Measurements from ENCODE around the gene GSDMA. TPM values are rescaled to one million over a fixed set of nuclear protein-coding genes. Genes with fewer than 3 reads are reported as not detected.

The GSDMA gene
- total and polyA plus RNA-seq, 12 donors, result 0.06 to 1.3 (median 0.42) TPM; not detected in 6

- WGBS, 2 donors, result 60 to 66% methylated on average over 22 of the region's 22 CpGs
- ATAC-seq, result peak in 4 of 8 donors; percentile 0 to 2 (median 1)
- H3K4me1 ChIP-seq, result peaks cover 0 to 31% (median 11%) of the 10 kb centered on the region in 9 donors
- no peaks in the 10 kb centered on the region for H3K27me3 ChIP-seq
- no peak for TF ChIP-seq CTCF (IDR thresholded peaks at IDR 0.05)
- DNase-seq, result peak; percentile 30 to 34
- peak overlapping the region in 8 of 10 donors; percentile 19 to 70 (median 58) for H3K27ac ChIP-seq
- H3K4me3 ChIP-seq, result peak overlapping the region in 9 of 10 donors; percentile 12 to 56 (median 42)
- H3K36me3 ChIP-seq, result no peaks in the 10 kb centered on the region
- intact Hi-C loops (cut with DNase I), result loop anchor here in 4 of 10 donors (2.0 to 10.0 kb wide), 4 partner anchors 17 to 197 kb away; partner anchors contain the start of genes LRRC3C (in 1 of the 4) and ORMDL3 (in 1 of the 4)
- H3K9me3 ChIP-seq, result no peaks in the 10 kb centered on the region
These were observed 10.7 kb upstream of the GSDMA start for GRCh38 chr17:39951924-39952679.

GRCh38 chr17:39952680-39953470 is 9.9 kb upstream of the GSDMA start:
- Histone ChIP-seq H3K9me3 (no peaks in the 10 kb centered on the region), H3K27ac (peak overlapping the region in 9 of 10 donors; percentile 54 to 76 (median 63)), H3K36me3 (no peaks in the 10 kb centered on the region), H3K27me3 (no peaks in the 10 kb centered on the region), H3K4me3 (peak overlapping the region in 9 of 10 donors; percentile 35 to 56 (median 51)), H3K4me1 (peaks cover 0 to 31% (median 11%) of the 10 kb centered on the region in 9 donors)
- intact Hi-C loops (cut with DNase I), result loop anchor here in 4 of 10 donors (1.0 to 10.0 kb wide), 5 partner anchors 18 to 198 kb away; partner anchors contain the start of genes LRRC3C (in 1 of the 4), ORMDL3 (in 1 of the 4) and PSMD3 (in 1 of the 4)
- 1 to 2% methylated on average over 34 to 48 of the region's 55 CpGs for WGBS, 2 donors
- ATAC-seq (peak; percentile 91 to 96 (median 94)), DNase-seq (peak; percentile 99 to 100)
- TF ChIP-seq CTCF (IDR thresholded peaks at IDR 0.05), result no peak

DNA sequence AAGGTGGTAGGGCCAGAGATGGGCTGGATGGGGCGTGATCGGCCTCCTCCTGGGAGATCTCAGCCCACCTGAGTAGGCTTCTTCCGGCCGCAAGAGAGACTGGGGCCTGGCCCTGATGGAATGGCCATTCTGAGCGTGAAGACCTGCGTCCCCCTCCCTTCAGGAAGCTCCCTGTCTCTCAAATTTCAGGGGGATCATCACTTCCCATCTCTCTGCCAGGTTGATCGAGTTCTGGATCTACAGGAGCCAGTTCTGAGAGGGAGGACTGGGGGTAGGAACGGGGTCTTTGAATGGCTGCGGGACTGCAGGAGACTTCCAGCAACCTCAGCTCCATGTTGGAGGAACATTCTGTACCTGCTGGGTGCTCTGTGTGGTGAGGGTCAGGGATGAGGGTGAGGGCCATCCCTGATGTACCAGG is 9.3 kb upstream of the GSDMA start:
- H3K27me3 ChIP-seq, result no peaks in the 10 kb centered on the region
- ATAC-seq, result no peak
- H3K4me3 ChIP-seq, result peak overlapping the region in 9 of 10 donors; percentile 35 to 53 (median 50)
- WGBS, 2 donors, result 29 to 33% methylated on average over 9 of the region's 9 CpGs
- intact Hi-C loops (cut with DNase I), result loop anchor here in 4 of 10 donors (1.0 to 10.0 kb wide), 5 partner anchors 19 to 199 kb away; partner anchors contain the start of genes LRRC3C (in 1 of the 4), ORMDL3 (in 1 of the 4) and PSMD3 (in 1 of the 4)
- H3K36me3 ChIP-seq, result no peaks in the 10 kb centered on the region
- no peak for TF ChIP-seq CTCF (IDR thresholded peaks at IDR 0.05)
- H3K9me3 ChIP-seq, result no peaks in the 10 kb centered on the region
- H3K4me1 ChIP-seq, result peaks cover 0 to 31% (median 11%) of the 10 kb centered on the region in 9 donors
- H3K27ac ChIP-seq, result peak overlapping the region in 9 of 10 donors; percentile 38 to 76 (median 55)
- DNase-seq, result no peak

DNA sequence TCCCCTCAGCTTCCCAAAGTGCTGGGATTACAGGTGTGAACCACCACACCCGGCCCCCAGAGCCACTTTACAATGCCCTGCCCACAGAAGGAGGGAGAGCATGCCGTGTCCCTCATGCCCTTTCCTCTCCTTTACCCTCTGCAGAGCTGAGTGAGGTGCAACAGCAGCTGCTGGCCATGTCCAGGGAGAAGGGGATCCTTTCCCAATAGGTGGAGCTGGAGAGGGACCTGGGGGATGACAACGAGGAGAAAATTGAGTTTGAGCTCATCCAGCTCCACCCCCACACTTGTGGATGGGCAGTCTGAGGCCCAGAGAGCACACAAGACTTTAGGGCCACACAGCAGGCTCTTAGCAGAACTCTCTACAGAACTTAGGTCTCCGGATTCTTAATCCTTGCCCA is 7.9 kb upstream of the GSDMA start:
- H3K4me1 ChIP-seq, result peaks cover 0 to 35% (median 15%) of the 10 kb centered on the region in 9 donors
- H3K9me3 ChIP-seq, result no peaks in the 10 kb centered on the region
- DNase-seq (no peak), ATAC-seq (no peak)
- no peaks in the 10 kb centered on the region for H3K36me3 ChIP-seq
- H3K27me3 ChIP-seq, result no peaks in the 10 kb centered on the region
- WGBS, 2 donors, result 51 to 63% methylated on average over 4 of the region's 4 CpGs
- no peak overlapping the region for H3K4me3 ChIP-seq
- TF ChIP-seq CTCF (IDR thresholded peaks at IDR 0.05), result no peak
- intact Hi-C loops (cut with DNase I), result loop anchor here in 2 of 10 donors (5.0 to 10.0 kb wide), 2 partner anchors 33 to 200 kb away; no protein-coding TSS in a partner anchor
- H3K27ac ChIP-seq, result no peak overlapping the region

Data from heart right ventricle (tissue), 16 donors.